PC-9 (cell line): Measurements from ENCODE around the gene SEMA5A. TPM values are rescaled to one million over a fixed set of nuclear protein-coding genes. Genes with fewer than 3 reads are reported as not detected.

Experiments
- BruUV-seq: library from RNA; stranded (reverse); fragments of 400-500 nt; replicated peaks from 2 replicates; lab custom pipeline; 2021; lab: Mats Ljungman, UMichigan
- CTCF ChIA-PET: fragments of 300-600 bp; sonication (Branson Sonifier 250); formaldehyde crosslinking; loops from one replicate; lab custom pipeline; 2022; ENCODE audit warnings: antibody characterized with exemption; lab: Charles Lee
- POLR2A ChIA-PET: fragments of 300-600 bp; sonication (Branson Sonifier 250); formaldehyde crosslinking; loops from one replicate; lab custom pipeline; 2022; ENCODE audit warnings: antibody characterized with exemption; ENCODE audit not compliant: unreplicated experiment; lab: Charles Lee
- DNase-seq, 2 experiments: peaks; one replicate each; pipeline versions ENCODE4 v3.0.0 to v3.0.0-alpha.2; 2015 to 2022; ENCODE audit warnings: mixed read lengths in 1 of 2
- H2AFZ ChIP-seq: fragments of 200-600 bp; sonication (generic); 2 replicates; pipeline ENCODE4 v1.8.1; 2017; ENCODE audit warnings: antibody characterized with exemption
- H3F3A ChIP-seq: fragments of 200-600 bp; sonication (generic); 2 replicates; pipeline ENCODE4 v1.8.1; 2017; ENCODE audit warnings: antibody characterized with exemption, mild to moderate bottlenecking, low read depth; ENCODE audit not compliant: insufficient read depth
- H3K27ac ChIP-seq: fragments of 200-600 bp; sonication (generic); 2 replicates; pipeline ENCODE4 v1.6.1; 2016; ENCODE audit warnings: mixed run types
- H3K27me3 ChIP-seq: fragments of 200-600 bp; sonication (generic); 2 replicates; pipeline ENCODE4 v1.6.1; 2016; ENCODE audit warnings: low read depth, mixed run types; ENCODE audit not compliant: insufficient read depth
- H3K36me3 ChIP-seq: fragments of 200-600 bp; sonication (generic); 2 replicates; pipeline ENCODE4 v1.6.1; 2016; ENCODE audit warnings: low read depth, mixed run types
- H3K4me1 ChIP-seq: fragments of 200-600 bp; sonication (generic); replicated peaks from 2 replicates; pipeline ENCODE4 v1.6.1; 2016; ENCODE audit warnings: mixed run types; ENCODE audit not compliant: insufficient read depth
- H3K4me2 ChIP-seq: fragments of 200-600 bp; sonication (generic); 2 replicates; pipeline ENCODE4 v1.6.1; 2017; ENCODE audit warnings: mixed run types
- H3K4me3 ChIP-seq: fragments of 200-600 bp; sonication (generic); 2 replicates; pipeline ENCODE4 v1.6.1; 2016; ENCODE audit warnings: mixed run types
- H3K79me2 ChIP-seq: fragments of 200-600 bp; sonication (generic); 2 replicates; pipeline ENCODE4 v1.6.1; 2017; ENCODE audit warnings: low read depth, mixed run types
- H3K9me2 ChIP-seq: fragments of 200-600 bp; sonication (generic); 2 replicates; pipeline ENCODE4 v1.8.1; 2017; ENCODE audit warnings: mild to moderate bottlenecking; ENCODE audit not compliant: insufficient read depth
- H3K9me3 ChIP-seq: fragments of 200-600 bp; sonication (generic); 2 replicates; pipeline ENCODE4 v1.8.1; 2016; ENCODE audit warnings: low read depth; ENCODE audit not compliant: insufficient read depth
- H4K20me1 ChIP-seq: fragments of 200-600 bp; sonication (generic); 2 replicates; pipeline ENCODE4 v1.8.1; 2017; ENCODE audit not compliant: insufficient read depth
- EZH2 ChIP-seq: fragments of 200-600 bp; sonication (generic); IDR thresholded peaks from 2 replicates; pipeline ENCODE4 v1.8.0; 2017; ENCODE audit warnings: antibody characterized with exemption, low read depth
- intact Hi-C: fragments of 100-400 bp; cut with micrococcal nuclease; formaldehyde crosslinking; loops from one replicate; pipeline ENCODE4 v1.10.0; 2022; ENCODE audit not compliant: unreplicated experiment
- total RNA-seq: library from RNA; stranded (reverse); gene quantifications from 2 replicates; pipeline ENCODE4 v1.2.3, GENCODE V29; 2021
- TF ChIP-seq, protein P1 (sequence below): fragments of 200-600 bp; sonication (generic); conservative IDR thresholded peaks from 2 replicates; pipeline ENCODE4 v1.6.1; 2017; ENCODE audit warnings: mixed run types, antibody characterized with exemption, mild to moderate bottlenecking, moderate library complexity

Gene SEMA5A
- total RNA-seq, 1 experiment from 2014 or later = not detected

DNA sequence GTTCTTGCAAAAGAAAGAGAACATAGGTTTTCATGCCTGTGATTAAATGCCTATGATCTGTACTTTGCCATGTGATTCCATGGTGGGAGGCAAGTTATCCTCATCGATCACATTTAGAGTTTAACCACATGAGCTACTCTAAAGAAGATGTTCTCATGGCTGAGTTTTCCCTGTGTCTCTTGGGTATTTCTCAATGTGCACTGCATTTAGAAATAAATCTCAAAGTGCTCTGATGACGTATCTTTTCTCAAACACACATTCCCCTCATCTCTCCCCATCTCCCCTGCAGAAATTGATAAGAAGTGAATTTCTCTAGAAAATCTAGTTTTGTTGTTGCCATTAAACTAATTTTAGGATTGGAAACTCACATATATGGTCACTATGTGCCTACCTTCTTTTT, 282.2 kb downstream of the SEMA5A start:
- H3K4me3 ChIP-seq = no peak overlapping the region
- no peak for TF ChIP-seq EZH2
- TF ChIP-seq, protein P1, sequence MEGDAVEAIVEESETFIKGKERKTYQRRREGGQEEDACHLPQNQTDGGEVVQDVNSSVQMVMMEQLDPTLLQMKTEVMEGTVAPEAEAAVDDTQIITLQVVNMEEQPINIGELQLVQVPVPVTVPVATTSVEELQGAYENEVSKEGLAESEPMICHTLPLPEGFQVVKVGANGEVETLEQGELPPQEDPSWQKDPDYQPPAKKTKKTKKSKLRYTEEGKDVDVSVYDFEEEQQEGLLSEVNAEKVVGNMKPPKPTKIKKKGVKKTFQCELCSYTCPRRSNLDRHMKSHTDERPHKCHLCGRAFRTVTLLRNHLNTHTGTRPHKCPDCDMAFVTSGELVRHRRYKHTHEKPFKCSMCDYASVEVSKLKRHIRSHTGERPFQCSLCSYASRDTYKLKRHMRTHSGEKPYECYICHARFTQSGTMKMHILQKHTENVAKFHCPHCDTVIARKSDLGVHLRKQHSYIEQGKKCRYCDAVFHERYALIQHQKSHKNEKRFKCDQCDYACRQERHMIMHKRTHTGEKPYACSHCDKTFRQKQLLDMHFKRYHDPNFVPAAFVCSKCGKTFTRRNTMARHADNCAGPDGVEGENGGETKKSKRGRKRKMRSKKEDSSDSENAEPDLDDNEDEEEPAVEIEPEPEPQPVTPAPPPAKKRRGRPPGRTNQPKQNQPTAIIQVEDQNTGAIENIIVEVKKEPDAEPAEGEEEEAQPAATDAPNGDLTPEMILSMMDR = no peak
- H3K36me3 ChIP-seq = no peaks in the 10 kb centered on the region
- H3K9me3 ChIP-seq = no peaks in the 10 kb centered on the region
- ChIA-PET POLR2A (no interaction called here), CTCF (no interaction called here)
- H3K79me2 ChIP-seq = no peaks in the 10 kb centered on the region
- no peak overlapping the region for H3K27ac ChIP-seq
- H2AFZ ChIP-seq = no peak overlapping the region
- intact Hi-C loops = no loop called here
- H3K27me3 ChIP-seq = no peaks in the 10 kb centered on the region
- no TSS peak for BruUV-seq
- no peaks in the 10 kb centered on the region for H3F3A ChIP-seq
- no peaks in the 10 kb centered on the region for H3K4me1 ChIP-seq
- DNase-seq = no peak
- no peaks in the 10 kb centered on the region for H3K9me2 ChIP-seq
- H3K4me2 ChIP-seq = no peak overlapping the region
- H4K20me1 ChIP-seq = no peaks in the 10 kb centered on the region

DNA sequence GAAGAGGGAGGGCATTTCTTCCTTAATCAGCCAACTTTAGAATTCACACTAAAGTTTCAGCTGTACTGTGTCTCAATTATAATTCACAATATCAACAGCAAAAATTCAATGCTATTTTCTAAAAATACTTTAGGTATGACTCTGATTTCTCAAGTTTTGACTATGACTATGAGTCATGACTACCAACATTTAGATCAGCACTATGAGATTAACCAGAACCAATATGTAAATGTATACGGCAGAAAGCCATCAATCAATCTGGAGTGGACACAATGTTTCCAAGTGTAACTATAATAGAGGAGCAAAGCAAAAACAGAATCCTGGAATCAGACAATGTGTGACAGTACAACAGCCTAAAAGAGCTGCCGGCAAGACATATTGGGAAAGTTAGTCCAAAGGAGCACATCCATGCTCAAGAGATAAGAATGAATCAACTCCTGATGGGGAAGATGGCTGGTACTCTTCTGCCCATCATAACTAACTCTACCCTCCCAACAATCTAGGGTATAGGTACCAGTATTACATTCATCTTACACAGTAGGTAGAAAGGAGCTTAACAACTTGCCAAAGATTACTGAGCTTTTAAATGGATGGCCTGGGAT, 294.4 kb downstream of the SEMA5A start:
- H3K9me2 ChIP-seq = no peaks in the 10 kb centered on the region
- no peaks in the 10 kb centered on the region for H4K20me1 ChIP-seq
- H3K4me3 ChIP-seq = no peak overlapping the region
- TF ChIP-seq, protein P1 = no peak
- TF ChIP-seq EZH2 = no peak
- no peaks in the 10 kb centered on the region for H3K79me2 ChIP-seq
- no peak overlapping the region for H3K4me2 ChIP-seq
- ChIA-PET POLR2A (interaction anchor here (0.6 kb wide), 1 partner anchor 45 kb away, joined by 4 read pairs; no protein-coding TSS in a partner anchor), CTCF (no interaction called here)
- BruUV-seq = no TSS peak
- H3K27me3 ChIP-seq = no peaks in the 10 kb centered on the region
- no peak overlapping the region for H2AFZ ChIP-seq
- no peaks in the 10 kb centered on the region for H3K36me3 ChIP-seq
- no peaks in the 10 kb centered on the region for H3K4me1 ChIP-seq
- no peaks in the 10 kb centered on the region for H3F3A ChIP-seq
- no peak overlapping the region for H3K27ac ChIP-seq
- no peak for DNase-seq
- intact Hi-C loops = no loop called here
- H3K9me3 ChIP-seq = peaks cover 11% of the 10 kb centered on the region; the same call in 1 of the 2 replicates

DNA sequence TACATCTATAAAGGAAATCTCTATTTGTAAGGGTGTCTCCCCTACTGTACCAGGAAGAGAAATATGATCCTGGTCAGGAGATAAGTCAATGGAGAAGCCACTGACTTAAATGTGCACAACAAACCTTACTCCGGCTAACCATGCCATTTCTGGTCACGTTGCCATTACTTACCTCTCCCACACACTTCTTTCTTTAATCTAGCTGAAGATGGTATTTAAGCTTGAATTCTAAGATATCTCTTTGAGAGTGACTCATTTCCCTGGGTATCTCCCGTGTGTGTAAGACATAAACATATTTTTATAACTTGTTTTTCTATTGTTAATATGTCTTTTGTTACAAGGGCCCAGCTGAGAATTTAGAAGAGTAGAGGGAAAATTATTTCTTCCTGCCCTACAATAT, 296.6 kb downstream of the SEMA5A start:
- Histone ChIP-seq H3K4me1 (no peaks in the 10 kb centered on the region), H3K79me2 (no peaks in the 10 kb centered on the region), H3K9me3 (peaks cover 11% of the 10 kb centered on the region; the same call in 1 of the 2 replicates), H3K4me2 (no peak overlapping the region), H4K20me1 (no peaks in the 10 kb centered on the region), H3K9me2 (no peaks in the 10 kb centered on the region), H2AFZ (no peak overlapping the region), H3K36me3 (no peaks in the 10 kb centered on the region), H3F3A (no peaks in the 10 kb centered on the region), H3K27ac (no peak overlapping the region), H3K4me3 (no peak overlapping the region), H3K27me3 (no peaks in the 10 kb centered on the region)
- TF ChIP-seq, protein P1 = no peak
- no peak for TF ChIP-seq EZH2
- BruUV-seq = no TSS peak
- POLR2A ChIA-PET = interaction anchor here (0.9 kb wide), 1 partner anchor 422 kb away, joined by 5 read pairs; no protein-coding TSS in a partner anchor
- intact Hi-C loops = no loop called here
- no peak for DNase-seq
- CTCF ChIA-PET = no interaction called here
